Muscle of arm (tissue), 12 donors: ENCODE results near the gene CFAP54. TPM values are rescaled to one million over a fixed set of nuclear protein-coding genes. Genes with fewer than 3 reads are reported as not detected.
"Not testable (repeated sequence)": the region's sequence is repeated elsewhere in the genome, so short reads cannot be mapped to it uniquely, and the experiment has no call there.

Experiments used
- DNase-seq: peaks from one replicate; pipeline ENCODE4 v3.0.0-alpha.2; 2013
- polyA plus RNA-seq, 12 donors: library from polyadenylated mRNA; unstranded; fragments of 120-200 nt; gene quantifications; one replicate each; pipeline ENCODE4 v1.2.1, GENCODE V29; 2013; ENCODE audit not compliant: insufficient read length in 12 of 12

CFAP54 gene
- polyA plus RNA-seq, 12 donors = 0.16 to 1.2 (median 0.44) TPM; not detected in 2

GRCh38 chr12:96606134-96606533 is 116.8 kb downstream of the CFAP54 start:
- no peak for DNase-seq

- no peak for DNase-seq
Measured at GRCh38 chr12:96606644-96607043, 117.3 kb downstream of the CFAP54 start.

- no peak for DNase-seq
Measured at GRCh38 chr12:96617178-96617577, 127.8 kb downstream of the CFAP54 start.

GRCh38 chr12:96623155-96623554 is 133.8 kb downstream of the CFAP54 start:
- no peak for DNase-seq

GRCh38 chr12:96623656-96624217 is 134.4 kb downstream of the CFAP54 start:
- no peak for DNase-seq

- DNase-seq = no peak
Measured at GRCh38 chr12:96635844-96636243, 146.5 kb downstream of the CFAP54 start.

GRCh38 chr12:96636895-96637294 is 147.5 kb downstream of the CFAP54 start:
- no peak for DNase-seq

- DNase-seq = no peak
Measured at GRCh38 chr12:96648923-96649322, 159.5 kb downstream of the CFAP54 start.

- no peak for DNase-seq
Measured at GRCh38 chr12:96652870-96653269, 163.5 kb downstream of the CFAP54 start.

GRCh38 chr12:96658075-96658474 is 168.7 kb downstream of the CFAP54 start:
- DNase-seq = no peak

GRCh38 chr12:96669786-96670185 is 180.4 kb downstream of the CFAP54 start:
- no peak for DNase-seq

- DNase-seq = no peak
Measured at GRCh38 chr12:96670334-96670899, 181.0 kb downstream of the CFAP54 start.

GRCh38 chr12:96675519-96675918 is 186.1 kb downstream of the CFAP54 start:
- not testable (repeated sequence) for DNase-seq

- no peak for DNase-seq
Measured at GRCh38 chr12:96677363-96677762, 188.0 kb downstream of the CFAP54 start.

- DNase-seq = peak; percentile 1
Measured at GRCh38 chr12:96687719-96688118, 198.3 kb downstream of the CFAP54 start.

GRCh38 chr12:96698521-96698920 is 209.1 kb downstream of the CFAP54 start:
- no peak for DNase-seq

- no peak for DNase-seq
Measured at GRCh38 chr12:96698965-96699364, 209.6 kb downstream of the CFAP54 start.

- DNase-seq = no peak
Measured at GRCh38 chr12:96701856-96702255, 212.5 kb downstream of the CFAP54 start.

GRCh38 chr12:96710127-96710745 is 220.9 kb downstream of the CFAP54 start:
- DNase-seq = no peak

- DNase-seq = no peak
Measured at GRCh38 chr12:96711364-96711763, 222.0 kb downstream of the CFAP54 start.

- DNase-seq = no peak
Measured at GRCh38 chr12:96714199-96714598, 224.8 kb downstream of the CFAP54 start.

GRCh38 chr12:96719660-96720362 is 230.4 kb downstream of the CFAP54 start:
- DNase-seq = peak; percentile 41

- DNase-seq = no peak
Measured at GRCh38 chr12:96720363-96720705, 231.0 kb downstream of the CFAP54 start.
